NCI-H1092 (cell line): ENCODE data around the gene GRID2.
"Not testable (repeated sequence)": the region's sequence is repeated elsewhere in the genome, so short reads cannot be mapped to it uniquely, and the experiment has no call there.

Experiments
- DNase-seq: peaks from one replicate; lab custom pipeline; 2025; lab: John Stamatoyannopoulos, UW

Gene GRID2

DNA sequence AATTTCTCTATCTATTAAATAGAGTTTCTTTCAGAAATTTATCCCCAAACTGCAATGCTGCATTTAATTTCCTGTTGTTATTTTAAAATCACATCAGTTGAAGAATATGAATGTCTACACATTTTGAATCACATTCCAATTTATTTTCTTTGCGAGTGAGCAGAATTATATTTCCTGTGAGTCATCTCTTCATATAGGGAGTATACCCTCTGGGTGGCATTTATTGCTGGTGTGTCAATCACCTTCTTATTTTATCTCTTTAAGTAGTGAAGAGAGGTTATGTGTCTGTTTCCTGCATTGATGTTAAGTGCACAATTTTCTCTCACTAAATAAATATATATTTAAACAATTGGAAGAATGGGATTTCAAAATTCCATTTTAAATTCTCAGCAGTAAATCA, 1013.8 kb downstream of the GRID2 start:
- no peak for DNase-seq

- no peak for DNase-seq
Observed at GRCh38 chr4:93319041-93319440, 1015.3 kb downstream of the GRID2 start.

DNA sequence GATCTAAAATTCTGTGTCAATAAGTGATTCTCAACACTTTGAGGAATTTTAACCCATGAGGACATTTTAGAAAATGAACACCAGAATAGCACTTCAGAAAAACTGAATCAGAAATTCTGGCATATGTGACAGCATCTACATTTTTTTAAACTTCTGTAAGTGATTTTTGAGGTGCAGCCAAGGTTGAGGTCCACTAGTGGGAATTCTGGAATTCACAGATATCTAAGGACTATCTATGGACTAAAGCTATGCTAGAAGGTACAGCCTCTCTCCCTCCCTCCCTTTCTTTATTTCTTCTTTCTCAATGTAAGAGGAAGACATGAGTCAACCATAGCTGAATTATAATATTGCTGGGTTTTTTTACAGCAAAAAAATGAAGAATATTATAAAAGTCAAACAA, 1016.6 kb downstream of the GRID2 start:
- no peak for DNase-seq

GRCh38 chr4:93327346-93327745, 1023.6 kb downstream of the GRID2 start:
- DNase-seq, result no peak

- DNase-seq, result no peak
Observed at GRCh38 chr4:93334003-93334402, 1030.2 kb downstream of the GRID2 start.

DNA sequence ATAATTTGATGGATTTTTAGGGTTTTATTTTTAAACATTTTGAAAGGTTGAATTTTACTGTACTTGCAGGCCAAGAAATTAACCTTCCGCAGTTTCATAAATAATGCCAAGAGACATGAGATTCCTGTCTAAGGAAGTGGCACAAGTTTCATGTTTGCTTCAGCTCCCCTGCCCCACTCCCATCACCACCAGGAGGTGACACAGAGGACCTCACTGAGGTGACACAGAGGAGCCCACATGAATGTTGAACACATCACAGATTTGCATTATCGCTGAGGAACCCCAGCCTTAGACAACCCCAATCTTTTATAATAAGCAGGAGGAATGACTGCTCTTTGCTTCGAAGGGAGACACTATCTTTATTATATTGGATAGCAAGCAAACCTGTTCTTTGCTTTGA, 1033.4 kb downstream of the GRID2 start:
- DNase-seq, result no peak

DNA sequence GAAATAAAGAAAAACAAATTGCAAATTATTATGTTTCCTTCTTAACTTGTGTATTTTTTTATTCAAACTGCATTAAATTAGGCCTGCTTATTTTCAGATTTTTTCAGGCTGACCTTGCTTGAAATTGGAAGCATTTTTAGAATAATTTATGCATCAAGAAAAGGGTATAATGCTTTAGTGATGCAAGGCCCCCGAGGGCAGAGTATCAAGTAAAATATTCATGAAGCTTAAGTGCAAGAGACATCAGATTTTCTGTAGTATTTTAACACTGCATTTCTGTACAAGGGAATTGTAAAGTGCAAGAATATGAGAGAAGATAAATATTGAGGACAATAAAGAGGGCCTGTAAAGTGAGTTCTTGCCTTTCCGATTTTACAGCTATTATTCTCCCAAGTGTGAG, 1039.0 kb downstream of the GRID2 start:
- DNase-seq, result no peak

DNA sequence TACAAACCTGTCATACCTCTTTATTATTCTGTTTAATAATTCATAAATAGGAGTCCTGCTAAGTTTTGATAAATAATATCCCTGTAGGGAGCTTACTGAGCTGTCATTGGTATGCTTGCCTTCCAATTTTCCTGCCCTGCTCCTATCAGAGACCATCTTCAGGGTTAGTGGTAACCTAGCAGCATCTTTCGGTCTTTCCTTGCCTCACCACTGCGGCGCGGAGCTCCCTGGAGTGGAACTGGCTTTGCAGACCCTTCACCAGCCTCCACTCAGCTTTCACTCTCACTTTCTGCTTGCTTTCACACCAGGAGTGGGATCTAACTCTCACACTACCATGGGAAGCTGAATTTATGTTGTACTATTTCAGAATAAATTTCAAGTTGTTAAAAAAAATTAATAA, 1043.1 kb downstream of the GRID2 start:
- no peak for DNase-seq

DNA sequence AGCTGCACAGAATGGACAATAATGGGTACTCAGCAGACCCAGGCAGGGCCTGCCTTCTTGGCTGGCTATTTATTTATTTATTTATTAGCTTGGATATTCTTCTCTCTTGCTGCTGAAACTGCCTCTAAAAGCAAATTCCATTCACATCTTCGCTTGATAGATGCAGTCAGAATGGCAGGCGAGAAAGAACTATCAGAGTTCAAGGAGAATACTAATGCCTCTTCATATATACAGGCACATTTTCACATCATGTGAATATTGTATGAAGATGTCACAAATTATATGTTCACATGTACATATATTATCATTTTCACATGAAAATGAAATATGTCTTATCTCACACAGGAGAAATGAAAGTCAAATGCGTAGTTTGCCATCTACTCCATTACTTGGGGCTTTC, 1045.1 kb downstream of the GRID2 start:
- DNase-seq, result no peak

- no peak for DNase-seq
Observed at GRCh38 chr4:93351846-93352245, 1048.1 kb downstream of the GRID2 start.

DNA sequence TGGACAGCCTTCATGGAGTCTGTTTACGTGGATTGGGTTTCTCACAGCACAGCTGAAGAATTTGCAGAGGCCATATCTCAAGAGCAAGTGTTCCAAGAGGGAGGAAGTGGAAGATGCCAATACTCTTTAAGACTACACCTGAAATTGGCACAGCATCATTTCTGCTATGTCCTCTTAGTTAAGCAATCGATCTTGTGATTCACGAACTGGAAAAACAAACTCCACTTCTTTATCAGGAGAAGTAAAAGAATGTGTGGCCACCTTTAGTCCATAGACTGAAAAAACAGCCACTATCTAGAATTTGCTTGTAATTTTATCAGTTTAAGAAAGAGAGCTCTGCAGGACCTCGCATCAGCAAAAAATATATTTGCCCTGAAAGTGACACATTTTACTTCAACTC, 1051.6 kb downstream of the GRID2 start:
- DNase-seq, result no peak

- peak; percentile 1 for DNase-seq
Observed at GRCh38 chr4:93359586-93359985, 1055.8 kb downstream of the GRID2 start.

DNA sequence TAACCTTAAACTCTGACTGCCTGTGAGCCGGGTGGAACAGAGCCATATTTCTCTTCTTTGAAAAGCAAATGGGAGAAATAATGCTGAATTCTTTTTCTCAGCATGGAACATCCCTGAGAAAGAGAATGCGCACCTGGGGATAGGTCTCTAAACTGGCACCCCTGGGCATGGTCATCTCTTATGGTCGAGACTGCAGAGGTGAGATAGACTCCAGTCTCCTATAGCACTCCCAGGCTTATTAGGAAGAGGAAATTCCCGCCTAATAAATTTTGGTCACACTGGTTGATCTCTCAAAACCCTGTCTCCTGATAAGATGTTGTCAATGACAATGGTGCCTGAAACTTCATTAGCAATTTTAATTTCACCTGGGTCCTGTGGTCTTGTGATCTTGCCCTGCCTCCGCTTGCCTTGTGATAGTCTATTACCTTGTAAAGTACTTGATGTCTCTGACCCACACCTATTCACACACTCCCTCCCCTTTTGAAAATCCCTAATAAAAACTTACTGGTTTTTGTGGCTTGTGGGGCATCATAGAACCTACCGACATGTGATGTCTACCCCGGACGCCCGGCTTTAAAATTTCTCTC, 1062.5 kb downstream of the GRID2 start:
- DNase-seq, result not testable (repeated sequence)

DNA sequence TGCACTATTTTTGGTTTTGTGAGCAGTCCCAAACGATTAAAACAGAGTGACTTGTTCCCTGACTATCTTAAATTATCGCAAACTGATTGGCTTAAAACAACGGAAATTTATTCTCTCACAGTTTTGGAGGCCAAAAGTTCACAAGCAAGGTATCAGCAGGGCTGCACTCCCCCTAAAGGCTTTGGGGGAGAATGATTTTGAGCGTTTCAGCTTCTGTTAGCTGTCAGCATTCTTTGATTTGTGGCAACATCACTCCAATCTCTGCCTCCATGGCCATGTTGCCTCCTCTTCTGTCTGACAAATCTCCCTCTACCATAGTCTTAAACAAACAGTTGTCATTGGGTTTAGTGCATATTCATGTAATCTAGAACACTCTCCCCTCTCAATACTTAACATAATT, 1065.2 kb downstream of the GRID2 start:
- DNase-seq, result no peak

DNA sequence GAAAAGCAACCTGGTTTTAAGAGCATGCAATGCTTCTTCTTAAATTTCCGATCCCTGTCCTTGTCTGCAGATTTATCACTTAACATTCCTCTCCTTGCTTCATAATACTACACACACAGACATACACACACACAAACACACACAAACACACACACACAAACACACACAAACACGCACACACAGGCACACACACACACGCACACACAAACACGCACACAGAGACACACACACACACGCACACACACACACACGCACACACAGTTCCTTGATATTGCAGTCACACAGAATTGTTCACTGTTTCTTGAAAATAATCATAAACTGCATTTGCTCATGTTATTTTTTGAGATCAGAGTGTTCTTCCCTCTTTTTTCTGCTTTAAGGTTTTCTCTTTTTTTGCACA, 1066.5 kb downstream of the GRID2 start:
- no peak for DNase-seq

GRCh38 chr4:93373893-93374860, 1070.4 kb downstream of the GRID2 start:
- no peak for DNase-seq

GRCh38 chr4:93384241-93384640, 1080.5 kb downstream of the GRID2 start:
- DNase-seq, result no peak

DNA sequence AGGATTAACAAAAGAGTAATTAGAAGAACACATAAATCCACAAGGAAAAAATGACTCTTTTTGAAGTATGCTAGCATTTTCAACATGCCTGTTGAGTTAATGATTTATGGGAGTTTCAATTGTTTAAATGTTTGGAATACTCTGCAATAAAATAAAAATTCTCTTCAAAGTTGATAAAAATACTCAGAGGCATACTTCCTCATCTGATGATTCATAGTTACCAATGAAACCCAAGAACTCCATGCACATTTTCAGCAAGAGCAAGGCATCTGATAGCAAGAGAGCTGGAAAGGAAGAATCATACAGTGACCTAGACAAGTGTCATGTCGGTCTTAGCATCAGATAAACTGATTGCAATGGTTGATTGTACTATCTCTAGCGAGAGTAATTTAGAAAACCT, 1081.1 kb downstream of the GRID2 start:
- no peak for DNase-seq

- no peak for DNase-seq
Observed at GRCh38 chr4:93394545-93395081, 1090.8 kb downstream of the GRID2 start.

- DNase-seq, result no peak
Observed at GRCh38 chr4:93396272-93396671, 1092.5 kb downstream of the GRID2 start.

DNA sequence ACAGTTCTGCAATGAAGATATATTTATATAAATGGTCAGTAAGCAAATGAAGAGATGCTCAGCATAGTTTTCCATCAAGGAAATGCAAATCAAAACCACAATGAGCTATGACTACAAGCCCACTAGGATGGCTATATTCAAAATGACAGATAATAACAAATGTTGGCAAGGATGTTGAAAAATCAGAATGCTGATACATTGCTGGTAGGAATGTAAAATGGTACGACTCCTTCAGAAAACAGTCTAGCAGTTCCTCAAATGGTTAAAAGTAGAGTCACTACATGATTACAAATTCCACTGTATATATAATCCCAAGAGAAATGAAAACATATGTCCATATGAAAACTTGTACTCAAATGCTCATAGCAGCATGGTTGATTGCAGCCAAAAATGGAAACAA, 1099.8 kb downstream of the GRID2 start:
- DNase-seq, result no peak

DNA sequence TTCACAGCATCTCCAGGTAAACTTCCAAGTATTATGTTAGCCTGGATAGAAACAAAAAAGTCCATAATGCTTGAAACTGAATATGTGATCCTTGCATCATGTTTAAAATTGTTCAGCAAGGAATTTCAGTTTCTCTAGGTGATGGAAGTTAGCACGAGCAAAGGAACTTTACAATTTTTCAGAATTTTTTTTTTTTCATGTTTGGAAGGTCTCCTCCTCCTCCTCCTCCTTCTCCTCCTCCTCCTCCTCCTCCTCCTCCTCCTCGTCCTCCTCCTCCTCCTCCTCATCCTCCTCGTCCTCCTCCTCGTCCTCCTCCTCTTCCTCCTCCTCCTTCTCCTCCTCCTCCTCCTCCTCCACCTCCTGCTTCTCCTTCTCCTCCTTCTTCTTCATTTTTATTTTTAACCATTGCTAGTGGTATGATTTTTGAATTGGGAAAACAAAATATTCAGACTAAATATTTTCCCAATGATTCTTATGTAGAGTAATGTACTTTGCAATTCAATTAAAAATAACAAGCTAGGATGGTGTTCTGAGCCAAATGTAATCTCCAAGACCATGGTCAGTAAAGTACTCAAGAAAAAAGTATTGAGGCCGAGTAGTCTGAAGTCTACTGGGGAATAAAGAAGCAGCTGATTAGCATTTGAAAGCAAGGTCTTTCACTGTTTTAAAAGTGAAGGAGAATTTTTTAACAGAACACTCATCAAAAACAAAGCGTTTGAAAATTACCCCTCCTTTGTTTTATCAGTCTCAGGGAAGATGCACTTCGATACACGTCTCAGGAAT, 1103.9 kb downstream of the GRID2 start:
- DNase-seq, result no peak

- DNase-seq, result no peak
Observed at GRCh38 chr4:93409035-93409434, 1105.3 kb downstream of the GRID2 start.
